ENCODE measurements around the gene DGCR2.

DGCR2 gene

DNA sequence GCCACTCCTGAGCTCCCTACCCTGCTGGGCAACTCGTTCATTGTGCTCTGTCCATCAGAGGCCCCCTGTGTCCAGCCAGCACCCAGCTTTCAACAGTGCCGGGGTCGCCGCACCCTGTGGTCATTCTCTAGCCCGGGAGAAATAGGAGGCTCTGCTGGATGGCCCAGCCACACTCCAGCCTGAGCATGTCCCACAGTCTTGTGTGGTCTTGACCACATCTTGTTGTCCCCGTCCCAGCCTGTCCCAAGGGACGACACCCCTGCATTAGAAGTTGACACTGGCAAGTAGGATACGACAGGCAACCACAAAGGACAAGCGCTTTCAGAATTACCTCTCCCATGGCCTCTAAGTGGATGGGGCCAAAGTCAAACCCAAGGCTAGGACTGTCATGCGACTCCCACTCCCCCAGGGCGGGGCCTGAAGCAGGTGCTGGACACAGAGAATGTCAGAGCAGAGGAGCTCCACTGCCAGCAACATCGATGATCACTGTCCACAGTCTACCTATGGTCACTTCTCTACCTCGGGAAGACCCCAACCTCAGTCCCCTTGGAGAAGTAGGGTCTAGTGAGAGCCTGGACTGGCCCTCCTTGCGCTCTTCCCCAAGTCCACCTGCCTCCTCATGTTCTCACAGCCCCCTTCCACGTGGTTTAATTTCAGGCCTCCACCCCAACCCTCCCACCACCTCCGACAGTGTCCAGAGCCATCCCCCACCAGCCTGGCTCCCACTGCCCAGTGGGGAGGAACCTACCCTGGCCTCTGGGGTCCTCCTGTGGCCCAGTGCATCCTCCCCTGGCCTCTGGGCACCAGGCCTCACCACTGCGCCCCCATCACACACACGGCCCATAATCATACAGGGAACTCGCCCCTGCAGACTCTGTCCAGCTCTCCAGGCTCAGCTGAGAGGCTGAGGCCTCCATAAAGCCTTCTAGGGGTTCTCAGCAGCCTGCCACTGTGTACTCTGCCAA, 4.4 kb upstream of the DGCR2 start:
- DNase-seq (ENCODE audit: low read depth) = no peak

- no peak for DNase-seq (ENCODE audit: low read depth)
Observed at GRCh38 chr22:19125474-19126308, 3.5 kb upstream of the DGCR2 start.

DNA sequence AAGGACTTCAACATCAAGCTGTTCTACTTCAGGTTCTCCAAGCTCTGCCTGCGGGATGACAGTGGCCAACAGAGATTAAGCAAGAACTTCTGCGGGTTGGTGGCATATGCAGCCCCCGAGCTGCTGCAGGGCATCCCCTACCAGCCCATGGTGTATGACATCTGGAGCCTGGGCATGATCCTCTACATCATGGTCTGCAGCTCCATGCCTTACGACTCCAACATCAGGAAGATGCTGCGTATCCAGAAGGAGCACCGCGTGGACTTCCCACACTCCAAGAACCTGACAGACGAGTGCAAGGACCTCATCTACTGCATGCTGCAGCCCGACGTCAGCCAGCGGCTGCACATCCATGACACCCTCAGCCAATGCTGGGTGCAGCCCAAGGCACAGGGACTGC, 2.8 kb upstream of the DGCR2 start:
- no peak for DNase-seq (ENCODE audit: low read depth)

DNA sequence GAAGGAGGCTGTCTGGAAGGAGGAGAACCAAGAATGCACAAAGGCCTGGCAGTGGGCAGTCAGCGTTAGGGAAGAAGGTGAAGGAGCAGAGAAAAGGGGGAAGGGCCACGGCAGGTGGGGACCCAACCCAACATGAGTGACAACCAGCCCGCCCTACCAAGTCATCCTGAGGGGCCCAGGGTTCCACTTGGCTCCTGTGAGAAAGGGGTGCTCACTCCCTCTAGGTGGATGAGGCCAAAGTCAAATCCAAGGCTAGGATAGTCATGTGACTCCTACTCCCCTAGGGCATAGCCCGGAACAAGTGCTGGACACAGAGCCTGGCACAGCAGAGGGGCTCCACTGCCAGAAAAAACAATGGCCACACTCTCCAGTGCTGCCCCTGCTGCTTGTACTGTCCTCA, 2.2 kb upstream of the DGCR2 start:
- no peak for DNase-seq (ENCODE audit: low read depth)

GRCh38 chr22:19123936-19124335, 1.7 kb upstream of the DGCR2 start:
- DNase-seq (ENCODE audit: low read depth) = no peak

GRCh38 chr22:19122752-19123492, 710 bp upstream of the DGCR2 start:
- DNase-seq (ENCODE audit: low read depth) = no peak

- no peak for DNase-seq (ENCODE audit: low read depth)
Observed at GRCh38 chr22:19121631-19122142, 525 bp downstream of the DGCR2 start.

- DNase-seq (ENCODE audit: low read depth) = no peak
Observed at GRCh38 chr22:19120829-19121630, 1.2 kb downstream of the DGCR2 start.

- DNase-seq (ENCODE audit: low read depth) = no peak
Observed at GRCh38 chr22:19119949-19120348, 2.3 kb downstream of the DGCR2 start.

DNA sequence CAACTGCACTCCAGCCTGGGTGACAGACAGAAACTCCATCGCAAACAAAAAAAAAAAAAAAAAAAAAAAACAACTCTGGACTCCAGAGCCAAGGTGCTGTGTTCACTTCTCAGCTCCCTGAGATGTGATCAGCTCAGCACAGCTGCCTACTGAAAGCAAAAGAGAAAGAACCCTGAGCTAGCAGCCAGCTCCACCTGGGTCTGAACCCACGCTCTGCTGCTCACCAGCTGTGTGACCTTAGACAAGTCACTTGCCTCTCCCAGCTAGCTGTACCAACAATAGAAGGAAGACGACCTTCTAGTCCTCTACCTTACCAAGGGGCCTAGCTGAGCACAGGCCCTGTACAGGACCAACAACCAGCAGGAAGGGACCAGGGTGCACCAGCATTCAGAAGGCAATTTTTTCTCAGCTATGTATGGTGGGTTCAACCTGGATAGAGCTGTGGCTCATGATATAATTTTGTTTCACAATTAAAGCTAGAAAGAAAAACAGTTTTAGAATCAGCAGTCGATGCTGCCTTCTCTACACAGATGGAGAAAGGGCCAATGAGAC, 3.8 kb downstream of the DGCR2 start:
- no peak for DNase-seq (ENCODE audit: low read depth)

DNA sequence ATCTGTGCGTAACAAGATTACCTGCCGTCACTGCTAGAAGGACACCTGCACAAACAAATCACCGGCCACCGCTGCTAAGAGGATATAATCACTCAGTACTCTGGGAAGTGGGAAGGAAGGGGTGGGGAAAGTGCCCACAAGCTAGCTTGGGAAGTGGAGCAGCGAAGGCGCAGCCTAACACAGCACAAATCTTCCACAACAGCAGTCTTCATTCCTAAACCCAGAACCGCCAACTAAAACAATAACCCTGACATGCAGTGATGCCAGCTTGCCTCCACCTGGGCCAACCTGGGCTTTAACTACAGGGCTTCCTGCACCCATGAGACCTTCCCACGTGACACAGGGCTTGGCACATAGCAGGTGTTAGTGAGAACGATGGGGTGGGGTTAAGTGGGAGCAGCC, 5.1 kb downstream of the DGCR2 start:
- DNase-seq (ENCODE audit: low read depth) = no peak

DNA sequence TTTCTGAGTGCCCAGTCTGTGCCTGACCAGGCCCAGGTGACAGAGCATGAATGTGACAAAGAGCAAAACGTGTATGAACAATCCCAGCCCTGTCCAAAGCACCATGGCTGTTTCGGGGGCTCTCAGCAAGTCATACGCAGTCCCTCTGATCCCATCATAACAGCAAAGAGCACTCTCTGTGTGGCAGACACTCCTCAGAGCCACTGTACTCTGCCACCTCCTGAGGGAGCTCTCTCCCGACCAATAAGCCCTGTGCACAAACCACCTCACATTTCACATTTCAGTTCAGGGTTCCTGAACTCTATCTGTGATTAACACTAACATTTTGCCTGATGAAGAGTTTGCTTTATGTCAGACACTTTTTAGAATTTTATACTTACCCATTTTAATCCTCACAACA, 6.6 kb downstream of the DGCR2 start:
- no peak for DNase-seq (ENCODE audit: low read depth)

- no peak for DNase-seq (ENCODE audit: low read depth)
Observed at GRCh38 chr22:19114984-19115552, 7.1 kb downstream of the DGCR2 start.

- no peak for DNase-seq (ENCODE audit: low read depth)
Observed at GRCh38 chr22:19113429-19113828, 8.8 kb downstream of the DGCR2 start.

DNA sequence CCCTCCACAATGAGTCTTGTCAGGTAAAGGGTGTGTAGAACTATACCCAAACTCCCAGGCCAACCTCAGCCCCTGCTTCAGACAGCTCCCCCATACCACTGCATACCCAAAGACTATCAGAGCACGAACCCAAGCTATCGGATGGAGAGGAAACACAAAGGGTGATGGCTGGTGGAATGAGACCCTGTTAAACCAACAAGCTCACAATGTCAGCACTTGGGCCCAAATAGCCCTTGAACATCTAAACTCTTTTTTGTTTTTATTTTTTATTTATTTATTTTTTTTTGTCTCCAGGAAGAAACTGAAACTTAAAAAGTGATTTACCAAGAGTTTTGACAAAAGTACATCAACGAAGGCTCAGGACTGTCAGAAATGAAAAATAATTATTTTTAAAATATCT, 10.6 kb downstream of the DGCR2 start:
- no peak for DNase-seq (ENCODE audit: low read depth)

- no peak for DNase-seq (ENCODE audit: low read depth)
Observed at GRCh38 chr22:19111140-19111539, 11.1 kb downstream of the DGCR2 start.

DNA sequence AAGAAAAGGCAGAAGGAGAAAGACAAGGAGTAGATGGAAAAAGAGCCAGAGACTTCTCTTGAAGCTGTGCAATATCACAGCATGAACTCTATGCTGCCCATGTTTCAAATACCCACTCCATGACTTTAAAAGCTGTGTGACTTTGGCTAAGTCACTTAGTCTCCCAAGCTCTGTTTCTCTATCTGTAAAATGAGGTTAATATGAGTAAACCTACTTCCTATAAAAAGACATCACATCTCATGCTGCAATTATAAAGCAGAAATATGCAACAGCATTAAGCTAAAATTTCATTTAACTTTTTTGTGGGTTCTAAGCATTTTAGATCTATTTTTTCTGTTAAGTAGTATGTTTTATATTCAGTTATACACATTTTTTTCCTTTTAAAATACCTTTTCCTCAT, 11.6 kb downstream of the DGCR2 start:
- DNase-seq (ENCODE audit: low read depth) = no peak

GRCh38 chr22:19110064-19110458, 12.2 kb downstream of the DGCR2 start:
- DNase-seq (ENCODE audit: low read depth) = no peak

DNA sequence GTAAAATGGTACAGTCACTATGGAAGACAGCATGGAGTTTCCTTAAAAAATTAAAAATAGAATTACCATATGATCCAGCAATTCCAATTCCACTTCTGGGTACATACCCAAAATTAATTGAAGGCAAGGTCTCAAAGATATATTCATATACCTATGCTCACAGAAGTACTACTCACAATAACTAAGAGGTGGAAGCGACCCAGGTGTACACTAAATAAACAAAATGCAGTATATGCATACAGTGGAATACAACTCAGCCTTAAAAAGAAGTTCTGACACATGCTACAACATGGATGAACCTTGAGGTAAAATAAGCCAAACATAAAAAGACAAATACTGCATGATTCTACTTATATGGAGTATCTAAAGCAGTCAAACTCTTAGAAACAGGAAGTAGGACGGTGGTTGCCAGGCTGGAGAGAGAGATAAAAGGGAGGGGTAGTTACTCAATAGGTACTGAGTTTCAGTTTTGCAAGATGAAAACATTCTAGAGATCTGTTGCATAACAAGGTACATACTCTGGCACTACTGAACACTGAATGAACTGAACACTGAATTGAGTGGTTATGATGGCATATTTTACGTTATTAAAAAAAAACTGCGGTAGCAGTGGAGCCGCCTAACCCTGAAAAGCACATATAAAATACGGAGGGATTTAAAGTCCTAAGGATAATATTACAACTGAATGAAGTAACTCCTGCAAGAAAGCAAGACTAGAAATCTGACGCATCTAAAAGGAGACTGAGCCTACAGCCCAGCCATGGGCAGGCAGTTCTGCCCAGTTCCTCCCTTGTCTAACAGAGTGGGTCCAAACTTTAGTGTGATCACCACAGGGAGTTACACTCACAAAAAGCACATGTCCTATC, 12.8 kb downstream of the DGCR2 start:
- DNase-seq (ENCODE audit: low read depth) = no peak

DNA sequence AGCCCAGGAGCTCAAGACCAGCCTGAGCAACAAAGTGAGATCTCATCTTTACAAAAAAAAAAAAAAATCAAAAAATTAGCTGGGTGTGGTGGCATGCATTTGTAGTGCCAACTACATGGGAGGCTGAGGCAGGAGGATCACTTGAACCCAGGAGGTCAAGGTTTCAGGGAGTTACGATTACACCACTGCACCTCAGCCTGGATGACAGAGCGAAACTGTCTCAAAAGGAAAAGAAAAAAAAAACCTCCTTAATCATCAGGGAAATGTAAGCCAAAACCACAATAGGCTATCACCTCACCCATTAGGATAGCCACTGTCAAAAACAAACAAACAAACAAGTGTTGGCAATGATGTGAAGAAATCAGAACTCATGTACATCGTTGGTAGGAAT, 13.4 kb downstream of the DGCR2 start:
- DNase-seq (ENCODE audit: low read depth) = no peak

Data from stimulated activated CD8-positive, alpha-beta memory T cell treated with anti-CD3 and anti-CD28 coated beads, Interleukin-7, amount 100 ng/mL, for 24 hours (primary cell).